SW480 (cell line): ENCODE data around the gene CPT1C.

Experiments used
- DNase-seq: peaks from one replicate; pipeline ENCODE4 v3.0.0-alpha.2; 2016; ENCODE audit warnings: low spot score

Gene CPT1C

GRCh38 chr19:49761625-49762311, 70.9 kb downstream of the CPT1C start:
- no peak for DNase-seq

DNA sequence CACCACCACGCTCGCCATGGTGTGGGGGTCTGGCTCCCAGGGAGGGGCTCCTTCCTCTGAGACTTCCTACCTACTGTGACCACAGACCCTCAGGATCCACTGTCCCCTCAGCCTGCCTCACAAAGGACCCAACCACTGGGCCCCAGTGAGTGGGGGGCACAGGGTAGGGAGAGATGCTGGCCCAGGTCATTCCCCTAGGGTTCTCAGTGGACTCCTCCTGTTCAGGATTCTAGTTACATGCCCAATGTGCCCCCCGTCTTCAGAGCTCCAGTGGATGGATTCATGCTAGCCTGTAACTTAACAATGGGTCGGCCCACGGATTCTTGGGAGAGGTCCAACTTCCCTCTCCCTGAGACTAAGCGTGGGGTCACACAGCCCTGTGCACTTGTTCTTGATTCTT, 72.3 kb downstream of the CPT1C start, which contains the start of gene TSKS:
TSS of gene TSKS (minus strand) at position 77 of the 400 bp plus-strand sequence. CDS start at position 18, 59 bp downstream.
- no peak for DNase-seq
